Natural killer cell treated with Interleukin-12 subunit alpha and Interleukin-12 subunit beta and Interleukin-15 and Interleukin-18, amount 100 ng/mL, for 72 hours (primary cell): ENCODE measurements around the gene RYR2. TPM values are rescaled to one million over a fixed set of nuclear protein-coding genes. Genes with fewer than 3 reads are reported as not detected.
A peak's percentile ranks its signal among the peaks of the same experiment; 100 is the strongest.
"Not testable (repeated sequence)": the region's sequence is repeated elsewhere in the genome, so short reads cannot be mapped to it uniquely, and the experiment has no call there.

Experiments
- ATAC-seq, 2 donors: fragments of 150-1000 bp; cut with Tn5 transposase in 1 of 2; sonication (Bioruptor Pico), chemical (Tn5 transposase) in 1 of 2; 2 replicates each; pipeline ENCODE4 v1.10.0; 2021
- DNase-seq: peaks from one replicate; pipeline ENCODE4 v3.0.0; 2022; ENCODE audit warnings: low spot score
- H3K27ac Mint-ChIP-seq, 2 donors: 1 replicate in 1 of 2; 2 replicates in 1 of 2; pipeline ENCODE4 v1.8.0; 2022; ENCODE audit warnings: mixed read lengths in 2 of 2, mild to moderate bottlenecking in 1 of 2, moderate library complexity in 1 of 2
- H3K27me3 Mint-ChIP-seq, 2 donors: 1 replicate in 1 of 2; 2 replicates in 1 of 2; pipeline ENCODE4 v1.8.0; 2022; ENCODE audit warnings: mixed read lengths in 2 of 2
- H3K36me3 Mint-ChIP-seq: one replicate; pipeline ENCODE4 v1.8.0; 2022; ENCODE audit warnings: mixed read lengths
- H3K4me1 Mint-ChIP-seq, 2 donors: 1 replicate in 1 of 2; 2 replicates in 1 of 2; pipeline ENCODE4 v1.8.0; 2022; ENCODE audit warnings: low read depth in 2 of 2, mixed read lengths in 2 of 2, mild to moderate bottlenecking in 1 of 2
- H3K4me3 Mint-ChIP-seq: one replicate; pipeline ENCODE4 v1.8.0; 2022; ENCODE audit warnings: mixed read lengths
- H3K9me3 Mint-ChIP-seq: 2 replicates; pipeline ENCODE4 v1.8.0; 2022; ENCODE audit warnings: mixed read lengths
- total RNA-seq, 2 donors: library from RNA; stranded (reverse); gene quantifications; one replicate each; pipeline ENCODE4 v1.2.3, GENCODE V29; 2022

RYR2 gene
- total RNA-seq, 2 donors from 2014 or later = 0.05 TPM; not detected in 1

DNA sequence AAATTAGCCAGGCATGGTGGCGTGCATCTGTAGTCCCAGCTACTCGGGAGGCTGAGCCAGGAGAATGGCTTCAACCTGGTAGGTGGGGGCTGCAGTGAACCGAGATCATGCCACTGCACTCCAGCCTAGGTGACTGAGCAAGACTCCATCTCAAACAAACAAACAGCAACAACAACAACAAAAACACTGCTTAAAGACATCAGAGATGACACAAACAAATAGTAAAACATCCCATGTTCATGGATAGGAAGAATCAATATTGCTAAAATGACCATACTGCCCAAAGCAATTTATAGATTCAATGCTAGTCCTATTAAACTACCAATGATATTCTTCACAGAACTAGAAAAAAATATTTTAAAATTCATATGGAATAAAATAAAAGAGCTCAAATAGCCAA lies 801.5 kb downstream of the RYR2 start:
- H3K4me1 Mint-ChIP-seq, DNase-seq, ATAC-seq, H3K27ac Mint-ChIP-seq, H3K36me3 Mint-ChIP-seq, H3K4me3 Mint-ChIP-seq, H3K9me3 Mint-ChIP-seq, H3K27me3 Mint-ChIP-seq: not testable (repeated sequence)

DNA sequence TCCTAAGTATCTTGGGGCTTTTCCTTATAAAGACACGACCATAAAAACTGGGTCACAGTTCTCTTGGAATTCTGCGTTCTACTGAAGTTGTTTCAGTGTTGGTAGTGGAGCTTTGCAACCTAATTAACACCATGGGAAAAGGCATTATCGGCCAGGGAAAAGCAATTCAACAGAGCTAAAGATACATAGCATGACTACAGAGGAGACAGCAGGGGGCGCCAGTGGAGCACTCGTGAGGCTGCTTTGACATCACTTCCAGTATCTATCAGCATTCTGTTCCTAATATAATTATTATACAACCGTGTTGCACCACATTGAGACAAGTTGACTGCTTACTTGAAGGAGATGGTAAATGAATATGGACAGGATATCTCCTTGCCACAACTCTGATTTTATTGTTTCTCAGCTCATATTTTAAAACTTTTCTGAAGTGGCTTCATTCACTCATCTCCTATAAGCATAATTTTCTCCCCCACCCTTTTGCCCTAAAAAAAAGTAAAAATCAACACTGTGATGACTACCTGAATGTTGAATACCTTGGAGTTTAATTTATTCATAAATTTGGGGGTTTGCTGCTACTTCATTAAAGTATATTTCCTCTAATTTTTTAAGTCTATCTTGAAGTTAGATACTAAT lies 809.3 kb downstream of the RYR2 start:
- Mint-ChIP-seq H3K4me3 (no peak overlapping the region), H3K27ac (no peak overlapping the region), H3K9me3 (peaks cover 3% of the 10 kb centered on the region), H3K27me3 (peaks cover 0 to 4% of the 10 kb centered on the region in 2 donors), H3K36me3 (no peaks in the 10 kb centered on the region), H3K4me1 (no peaks in the 10 kb centered on the region)
- DNase-seq = no peak
- ATAC-seq = no peak

GRCh38 chr1:237852342-237852741 lies 810.4 kb downstream of the RYR2 start:
- ATAC-seq (no peak), DNase-seq (no peak)
- no peak overlapping the region for H3K4me3 Mint-ChIP-seq
- no peaks in the 10 kb centered on the region for H3K36me3 Mint-ChIP-seq
- H3K4me1 Mint-ChIP-seq = no peaks in the 10 kb centered on the region
- peaks cover 3% of the 10 kb centered on the region for H3K9me3 Mint-ChIP-seq
- peaks cover 0 to 4% of the 10 kb centered on the region in 2 donors for H3K27me3 Mint-ChIP-seq
- no peak overlapping the region for H3K27ac Mint-ChIP-seq

GRCh38 chr1:237857455-237857854 lies 815.5 kb downstream of the RYR2 start:
- peaks cover 0 to 2% of the 10 kb centered on the region in 2 donors for H3K27me3 Mint-ChIP-seq
- peaks cover 3% of the 10 kb centered on the region for H3K9me3 Mint-ChIP-seq
- ATAC-seq (no peak), DNase-seq (no peak)
- no peaks in the 10 kb centered on the region for H3K4me1 Mint-ChIP-seq
- H3K36me3 Mint-ChIP-seq = no peaks in the 10 kb centered on the region
- H3K4me3 Mint-ChIP-seq = no peak overlapping the region
- no peak overlapping the region for H3K27ac Mint-ChIP-seq

GRCh38 chr1:237858992-237859391 lies 817.0 kb downstream of the RYR2 start:
- Mint-ChIP-seq H3K27me3 (no peaks in the 10 kb centered on the region), H3K9me3 (peaks cover 3% of the 10 kb centered on the region)
- ATAC-seq = no peak

GRCh38 chr1:237861944-237862343 lies 820.0 kb downstream of the RYR2 start:
- Mint-ChIP-seq H3K27ac (no peak overlapping the region), H3K4me3 (no peak overlapping the region), H3K36me3 (no peaks in the 10 kb centered on the region), H3K4me1 (peaks cover 0 to 2% of the 10 kb centered on the region in 2 donors), H3K27me3 (peaks cover 0 to 3% of the 10 kb centered on the region in 2 donors), H3K9me3 (no peaks in the 10 kb centered on the region)
- DNase-seq (no peak), ATAC-seq (no peak)

More at GRCh38 chr1:237858992-237859391, 817.0 kb downstream of the RYR2 start:
- no peak for DNase-seq
- H3K4me3 Mint-ChIP-seq = no peak overlapping the region
- no peaks in the 10 kb centered on the region for H3K4me1 Mint-ChIP-seq
- no peak overlapping the region for H3K27ac Mint-ChIP-seq
- no peaks in the 10 kb centered on the region for H3K36me3 Mint-ChIP-seq

DNA sequence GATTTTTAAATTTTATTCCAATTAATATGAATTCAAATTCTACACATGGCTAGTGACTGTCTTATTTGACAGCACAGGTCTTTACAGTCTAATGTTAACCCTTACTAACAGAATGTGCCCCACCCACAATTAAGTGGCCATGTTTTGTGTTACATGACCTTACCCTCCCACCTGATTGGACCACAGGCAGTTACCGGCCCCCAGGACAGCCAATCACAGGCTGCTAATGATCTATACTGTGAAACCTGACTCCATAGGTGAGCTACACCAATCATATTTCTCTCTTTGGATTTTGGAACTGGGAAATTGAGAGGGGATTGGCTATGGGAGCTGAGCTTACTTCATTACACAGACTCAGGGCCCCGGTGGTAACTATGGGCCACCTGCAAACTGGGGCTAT lies 821.2 kb downstream of the RYR2 start:
- Mint-ChIP-seq H3K9me3 (no peaks in the 10 kb centered on the region), H3K4me3 (no peak overlapping the region), H3K27me3 (peaks cover 0 to 3% of the 10 kb centered on the region in 2 donors), H3K36me3 (no peaks in the 10 kb centered on the region), H3K4me1 (peaks cover 0 to 2% of the 10 kb centered on the region in 2 donors), H3K27ac (no peak overlapping the region)
- DNase-seq = no peak
- ATAC-seq = no peak

GRCh38 chr1:237864338-237865244 lies 822.6 kb downstream of the RYR2 start:
- H3K4me3 Mint-ChIP-seq = no peak overlapping the region
- H3K4me1 Mint-ChIP-seq = peaks cover 0 to 2% of the 10 kb centered on the region in 2 donors
- no peak overlapping the region for H3K27ac Mint-ChIP-seq
- H3K36me3 Mint-ChIP-seq = no peaks in the 10 kb centered on the region
- no peak for DNase-seq
- peaks cover 0 to 3% of the 10 kb centered on the region in 2 donors for H3K27me3 Mint-ChIP-seq
- peak; percentile 58 to 72 for ATAC-seq
- no peaks in the 10 kb centered on the region for H3K9me3 Mint-ChIP-seq

GRCh38 chr1:237867380-237867888 lies 825.5 kb downstream of the RYR2 start:
- Mint-ChIP-seq H3K4me3 (no peak overlapping the region), H3K27ac (no peak overlapping the region), H3K9me3 (no peaks in the 10 kb centered on the region), H3K4me1 (peaks cover 0 to 2% of the 10 kb centered on the region in 2 donors), H3K36me3 (no peaks in the 10 kb centered on the region), H3K27me3 (peaks cover 0 to 3% of the 10 kb centered on the region in 2 donors)
- no peak for DNase-seq
- no peak for ATAC-seq

GRCh38 chr1:237868817-237869600 lies 827.0 kb downstream of the RYR2 start:
- DNase-seq (no peak), ATAC-seq (no peak)
- Mint-ChIP-seq H3K27ac (no peak overlapping the region), H3K36me3 (no peaks in the 10 kb centered on the region), H3K4me1 (peaks cover 0 to 2% of the 10 kb centered on the region in 2 donors), H3K4me3 (no peak overlapping the region), H3K27me3 (peaks cover 0 to 3% of the 10 kb centered on the region in 2 donors), H3K9me3 (no peaks in the 10 kb centered on the region)

DNA sequence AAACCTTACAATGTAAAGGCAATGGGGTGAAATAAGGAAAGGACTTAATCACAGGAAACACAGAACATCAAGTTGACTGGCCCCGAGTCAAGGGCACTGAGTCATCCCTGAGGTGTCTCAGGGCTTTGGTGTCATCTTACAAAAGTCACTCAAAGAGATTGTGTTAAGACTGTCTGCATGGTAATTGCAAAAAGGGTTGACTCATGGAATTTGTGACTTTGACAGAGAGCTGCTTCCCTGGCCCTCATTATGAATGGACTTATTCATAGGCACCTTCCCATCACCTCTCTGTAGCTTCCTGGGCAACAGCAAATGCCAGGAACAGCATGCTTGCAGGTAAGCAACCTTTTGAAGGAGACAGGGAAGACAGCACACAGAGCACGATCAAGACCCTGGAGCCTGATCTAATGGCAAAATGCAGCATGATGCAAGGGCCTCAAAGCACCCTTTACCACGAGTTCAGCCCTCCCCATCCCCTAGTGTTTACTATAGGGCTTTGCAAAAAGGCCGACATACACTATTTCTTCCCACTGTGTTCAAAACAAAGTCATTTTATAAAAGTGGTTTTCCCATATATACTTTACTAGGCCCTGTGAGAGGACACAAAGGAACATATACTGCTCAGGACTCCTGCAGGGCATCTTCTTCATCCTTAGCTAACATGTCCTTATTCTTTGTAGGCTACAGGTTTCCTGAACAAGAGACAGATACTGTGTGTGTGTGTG lies 831.7 kb downstream of the RYR2 start:
- DNase-seq (no peak), ATAC-seq (no peak)
- Mint-ChIP-seq H3K9me3 (no peaks in the 10 kb centered on the region), H3K4me3 (no peak overlapping the region), H3K27ac (no peak overlapping the region), H3K36me3 (no peaks in the 10 kb centered on the region), H3K27me3 (no peaks in the 10 kb centered on the region), H3K4me1 (no peaks in the 10 kb centered on the region)

- H3K36me3 Mint-ChIP-seq = no peaks in the 10 kb centered on the region
- no peak for ATAC-seq
- no peaks in the 10 kb centered on the region for H3K27me3 Mint-ChIP-seq
- H3K27ac Mint-ChIP-seq = no peak overlapping the region
- H3K4me3 Mint-ChIP-seq = no peak overlapping the region
- H3K9me3 Mint-ChIP-seq = no peaks in the 10 kb centered on the region
- no peaks in the 10 kb centered on the region for H3K4me1 Mint-ChIP-seq
- DNase-seq = no peak
Measured at GRCh38 chr1:237875291-237875690, 833.3 kb downstream of the RYR2 start.

- Mint-ChIP-seq H3K9me3 (no peaks in the 10 kb centered on the region), H3K4me3 (no peak overlapping the region), H3K27me3 (no peaks in the 10 kb centered on the region), H3K4me1 (no peaks in the 10 kb centered on the region), H3K36me3 (no peaks in the 10 kb centered on the region), H3K27ac (no peak overlapping the region)
- ATAC-seq = no peak
- DNase-seq = no peak
Measured at GRCh38 chr1:237877631-237878030, 835.6 kb downstream of the RYR2 start.
